K562 (cell line): Measurements from ENCODE around the gene BIRC5. TPM values are rescaled to one million over a fixed set of nuclear protein-coding genes. Genes with fewer than 3 reads are reported as not detected.
A peak's percentile ranks its signal among the peaks of the same experiment; 100 is the strongest.

Experiments used
- ATF4 ChIP-seq: fragments of 450-650 bp; formaldehyde crosslinking; IDR thresholded peaks from 2 replicates; pipeline ENCODE4 v1.4.0; 2022; ENCODE audit warnings: mild to moderate bottlenecking, moderate library complexity
- BRF2 ChIP-seq: IDR thresholded peaks from 3 replicates; pipeline ENCODE4 v1.6.1; 2011; ENCODE audit warnings: borderline replicate concordance, mild to moderate bottlenecking; ENCODE audit not compliant: insufficient read length, insufficient read depth
- CREB1 ChIP-seq, 2 experiments: sonication (generic) in 1 of 2; formaldehyde crosslinking in 1 of 2; IDR thresholded peaks; 2 replicates each; pipeline versions ENCODE4 v1.6.1 to v1.8.0; 2012 to 2022; ENCODE audit warnings: inconsistent platforms in 1 of 2, mild to moderate bottlenecking in 1 of 2, missing genetic modification reagents in 1 of 2, moderate library complexity in 1 of 2
- JUND ChIP-seq, 2 experiments: IDR thresholded peaks; 2 replicates in 1 of 2; 3 replicates in 1 of 2; pipeline ENCODE4 v1.6.1; 2011; ENCODE audit warnings: borderline replicate concordance in 2 of 2, low read depth in 2 of 2, low read length in 2 of 2, improper control_type of control experiment in 1 of 2, missing biosample characterization in 1 of 2, missing genetic modification characterization in 1 of 2, missing genetic modification reagents in 1 of 2
- MAFK ChIP-seq: IDR thresholded peaks from 2 replicates; pipeline ENCODE4 v1.6.1; 2011; ENCODE audit warnings: low read length, improper control_type of control experiment
- NONO ChIP-seq, 2 experiments: fragments of 200-400 bp in 1 of 2; fragments of 450-650 bp in 1 of 2; formaldehyde crosslinking in 1 of 2; IDR thresholded peaks; 2 replicates each; pipeline ENCODE4 v1.6.1; 2017; ENCODE audit warnings: low read depth in 2 of 2, mild to moderate bottlenecking in 2 of 2, moderate library complexity in 2 of 2, low read length in 1 of 2
- NR2C1 ChIP-seq, 2 experiments: fragments of 450-650 bp; IDR thresholded peaks; 2 replicates each; pipeline ENCODE4 v1.6.1; 2017; ENCODE audit warnings: mild to moderate bottlenecking in 2 of 2, antibody characterized with exemption in 1 of 2, inconsistent platforms in 1 of 2, missing compliant biosample characterization in 1 of 2, missing genetic modification characterization in 1 of 2
- RBM14 ChIP-seq: fragments of 200-400 bp; formaldehyde crosslinking; IDR thresholded peaks from 2 replicates; pipeline ENCODE4 v1.6.1; 2018; ENCODE audit warnings: low read depth, mild to moderate bottlenecking, low read length, moderate library complexity, borderline replicate concordance; ENCODE audit not compliant: insufficient read depth
- RBM22 ChIP-seq: fragments of 200-400 bp; formaldehyde crosslinking; IDR thresholded peaks from 2 replicates; pipeline ENCODE4 v1.6.1; 2018; ENCODE audit warnings: low read length, low read depth; ENCODE audit not compliant: poor library complexity, severe bottlenecking
- RBM25 ChIP-seq: fragments of 200-400 bp; formaldehyde crosslinking; IDR thresholded peaks from 2 replicates; pipeline ENCODE4 v1.6.1; 2018; ENCODE audit warnings: low read length, low read depth, moderate library complexity; ENCODE audit not compliant: severe bottlenecking
- SLC30A9 ChIP-seq: fragments of 250-450 bp; sonication (Bioruptor Pico); IDR thresholded peaks from 2 replicates; pipeline ENCODE4 v1.8.0; 2022; ENCODE audit warnings: mild to moderate bottlenecking, moderate library complexity
- SRSF7 ChIP-seq: fragments of 200-400 bp; formaldehyde crosslinking; optimal IDR thresholded peaks from 2 replicates; pipeline ENCODE3; 2017; ENCODE audit warnings: mild to moderate bottlenecking, low read depth, low read length
- TRIM25 ChIP-seq: fragments of 450-650 bp; IDR thresholded peaks from 2 replicates; pipeline ENCODE4 v1.7.0; 2016; ENCODE audit warnings: borderline replicate concordance
- ZBTB9 ChIP-seq: fragments of 450-650 bp; formaldehyde crosslinking; IDR thresholded peaks from 2 replicates; pipeline ENCODE4 v1.4.0; 2020; ENCODE audit warnings: mild to moderate bottlenecking, moderate library complexity
- ZNF280A ChIP-seq: fragments of 450-650 bp; IDR thresholded peaks from 2 replicates; pipeline ENCODE4 v1.6.1; 2018; ENCODE audit warnings: mild to moderate bottlenecking, low read depth; ENCODE audit not compliant: partially characterized antibody
- ZNF717 ChIP-seq: fragments of 250-450 bp; sonication (Bioruptor Pico); IDR thresholded peaks from 2 replicates; pipeline ENCODE4 v1.5.0; 2021
- ZNF75A ChIP-seq: fragments of 450-650 bp; formaldehyde crosslinking; IDR thresholded peaks from 2 replicates; pipeline ENCODE4 v1.4.0; 2020; ENCODE audit warnings: mild to moderate bottlenecking
- ZNF778 ChIP-seq: fragments of 450-650 bp; formaldehyde crosslinking; IDR thresholded peaks from 2 replicates; pipeline ENCODE4 v1.4.0; 2020; ENCODE audit warnings: mild to moderate bottlenecking, moderate library complexity
- polyA plus RNA-seq, 8 experiments: library from polyadenylated mRNA; depleted of rRNA in 4 of 8; stranded (reverse) in 5 of 8; unstranded in 3 of 8; fragments of >200 nt; fragmentation: Nextera tagmentation in 2 of 8; fragmentation: Illumina TruSeq in 1 of 8; extraction: Ambion mirVana in 2 of 8; extraction: Trizol in 1 of 8; gene quantifications; 2 replicates each; pipeline versions ENCODE4 v1.2.1 to v1.2.3, GENCODE V29; 2011 to 2014; ENCODE audit warnings: inconsistent platforms in 1 of 8, missing spikeins in 1 of 8
- total RNA-seq, 7 experiments: library from RNA; depleted of rRNA in 6 of 7; stranded (reverse); fragments of >200 nt in 6 of 7; fragmentation: Illumina TruSeq in 2 of 7; extraction: Trizol in 2 of 7; gene quantifications; 2 replicates each; pipeline versions ENCODE4 v1.2.1 to v1.2.3, GENCODE V29; 2011 to 2021; ENCODE audit warnings: low replicate concordance in 1 of 7

Gene BIRC5
- total and polyA plus RNA-seq, 9 of the 15 experiments (the other 6 are each of a cell fraction or from before 2014, with no cell fraction given) = 64.4 to 140 (median 101) TPM

GRCh38 chr17:78250891-78251772 is 37.1 kb downstream of the BIRC5 start (continued):
- TF ChIP-seq MAFK (no peak), ZNF717 (no peak), SLC30A9 (CRISPR knock-in tag) (no peak), SRSF7 (no peak), NONO (IDR thresholded peaks at IDR 0.05; ENCODE audit: low read depth in 2 of 2, low read length in 1 of 2) (peak in 1 of 2 experiments; percentile 68; a peak in 1 of 4 replicates), NR2C1 (IDR thresholded peaks at IDR 0.05) (no peak), NR2C1 (tag; IDR thresholded peaks at IDR 0.05) (no peak), JUND (IDR thresholded peaks at IDR 0.05; ENCODE audit: borderline replicate concordance, low read depth, low read length) (peak; percentile 49), JUND (tag; IDR thresholded peaks at IDR 0.05; ENCODE audit: borderline replicate concordance, low read depth, low read length) (peak; percentile 33; the same call in 1 of the 3 replicates), ZNF778 (no peak), ATF4 (0 out of 2 replicates have a peak, but pooled peaks have one; percentile 18), ZNF75A (CRISPR knock-in tag) (no peak), RBM22 (no peak), RBM14 (no peak), TRIM25 (no peak), RBM25 (no peak), ZNF280A (no peak), ZBTB9 (no peak), CREB1 (IDR thresholded peaks at IDR 0.05) (no peak), CREB1 (CRISPR knock-in tag; IDR thresholded peaks at IDR 0.05) (peak; percentile 57; the same call in 1 of the 2 replicates), BRF2 (no peak)
